Occipital lobe (tissue), 2 donors: ENCODE results near the gene GALNT10. TPM values are rescaled to one million over a fixed set of nuclear protein-coding genes. Genes with fewer than 3 reads are reported as not detected.

ENCODE experiments used
- DNase-seq: peaks from one replicate; lab custom pipeline; 2025; lab: John Stamatoyannopoulos, UW
- total RNA-seq: library from RNA; depleted of rRNA; stranded (reverse); fragments of >200 nt; gene quantifications from one replicate; pipeline ENCODE4 v1.2.3, GENCODE V29; 2014

The GALNT10 gene
- total RNA-seq, 1 donor from 2014 or later, result 10.1 TPM

DNA sequence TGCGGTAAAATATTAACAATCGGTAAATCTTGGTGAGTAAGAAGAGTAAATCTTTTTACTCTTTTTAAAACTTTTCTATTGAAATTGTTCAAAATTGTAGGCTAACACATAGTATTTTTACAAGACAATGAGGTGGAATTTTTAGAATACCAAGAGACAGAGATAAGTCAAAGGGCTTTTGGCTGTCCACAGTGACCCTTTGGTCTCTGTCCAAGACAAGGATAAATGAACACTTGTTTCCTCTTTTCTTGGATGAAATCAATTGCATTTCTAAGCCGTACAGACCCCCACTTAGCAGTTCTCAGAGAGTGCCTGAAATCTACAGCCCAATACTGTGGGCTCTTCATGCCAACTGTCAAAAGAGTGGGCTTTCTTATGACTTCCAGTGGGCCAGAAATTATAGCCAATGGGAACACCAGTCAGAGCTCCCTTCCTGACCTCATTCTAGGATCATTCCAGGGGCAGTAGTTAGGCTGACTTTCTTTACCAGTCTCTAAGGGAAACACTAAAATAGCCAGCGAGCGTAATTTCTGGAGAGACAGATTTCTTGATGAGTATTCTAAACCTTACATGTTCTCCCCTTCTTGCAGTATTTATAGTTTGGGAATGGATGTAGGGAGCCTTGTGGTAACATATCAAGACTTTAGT, 74.1 kb downstream of the GALNT10 start:
- DNase-seq, result no peak

- no peak for DNase-seq
These were observed 74.8 kb downstream of the GALNT10 start for GRCh38 chr5:154265197-154265773.

- DNase-seq, result no peak
These were observed 77.0 kb downstream of the GALNT10 start for GRCh38 chr5:154267516-154267915.

- DNase-seq, result no peak
These were observed 77.5 kb downstream of the GALNT10 start for GRCh38 chr5:154268073-154268472.

GRCh38 chr5:154269414-154269813, 78.9 kb downstream of the GALNT10 start:
- no peak for DNase-seq

DNA sequence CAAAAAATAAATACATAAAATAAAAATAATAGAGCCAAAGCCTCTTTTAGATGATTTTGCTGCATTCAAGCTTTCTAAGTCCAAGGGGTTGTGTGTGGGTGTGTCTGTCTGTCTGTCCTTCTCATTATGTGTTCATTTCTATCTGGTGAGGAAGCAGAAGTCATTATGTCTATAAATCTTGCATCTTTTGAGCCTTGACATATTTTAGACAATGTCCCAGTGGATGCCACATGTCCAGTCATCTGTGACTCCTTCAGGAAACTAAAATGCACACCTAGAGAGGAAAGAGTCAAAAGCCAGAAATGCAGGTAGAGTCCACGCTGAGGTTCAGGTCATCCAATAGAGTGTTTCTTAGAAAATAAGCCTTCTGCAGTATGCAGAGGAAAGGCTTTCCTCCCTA, 80.9 kb downstream of the GALNT10 start:
- no peak for DNase-seq

- DNase-seq, result no peak
These were observed 81.5 kb downstream of the GALNT10 start for GRCh38 chr5:154271936-154272514.

- no peak for DNase-seq
These were observed 82.6 kb downstream of the GALNT10 start for GRCh38 chr5:154273028-154273617.

DNA sequence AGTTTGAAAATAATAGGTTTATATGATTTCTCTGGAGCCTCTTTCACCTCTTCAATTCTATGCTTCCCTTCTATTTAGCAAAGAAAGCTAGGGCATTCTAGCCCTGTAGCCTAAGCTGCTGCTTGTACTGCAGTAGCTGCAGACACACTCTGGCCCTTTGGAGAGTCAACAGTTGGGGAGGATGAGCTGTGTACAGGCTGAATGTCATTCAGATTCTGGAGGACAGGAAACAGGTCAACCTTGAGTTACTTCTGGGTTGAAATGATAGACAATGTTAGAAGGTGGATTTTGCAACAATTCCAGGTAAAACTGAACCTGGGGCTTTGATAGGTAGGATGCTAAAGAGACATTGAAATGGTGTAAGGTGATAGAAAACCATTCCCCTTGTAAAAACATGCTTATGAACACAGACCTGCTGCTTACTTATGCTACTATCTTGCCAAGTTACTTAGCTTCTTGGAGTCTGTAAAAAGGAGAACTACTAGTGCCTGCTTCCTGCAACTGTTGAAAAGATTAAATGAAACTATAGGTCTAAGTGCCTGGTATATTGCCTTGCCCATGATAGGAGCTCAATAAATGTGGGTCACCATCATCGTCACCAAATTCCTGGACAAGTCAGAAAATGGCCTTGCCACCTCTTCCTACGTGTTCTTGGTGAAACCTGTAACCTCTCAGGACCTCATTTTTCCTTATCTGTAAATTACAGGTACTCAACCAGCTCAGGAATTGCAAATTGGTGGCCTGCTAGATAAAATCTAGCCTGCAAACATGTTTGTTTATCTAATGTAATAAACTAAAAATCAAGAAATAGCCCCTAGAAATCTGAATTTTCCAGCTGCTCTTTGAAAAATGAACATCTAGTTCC, 83.7 kb downstream of the GALNT10 start:
- DNase-seq, result no peak

DNA sequence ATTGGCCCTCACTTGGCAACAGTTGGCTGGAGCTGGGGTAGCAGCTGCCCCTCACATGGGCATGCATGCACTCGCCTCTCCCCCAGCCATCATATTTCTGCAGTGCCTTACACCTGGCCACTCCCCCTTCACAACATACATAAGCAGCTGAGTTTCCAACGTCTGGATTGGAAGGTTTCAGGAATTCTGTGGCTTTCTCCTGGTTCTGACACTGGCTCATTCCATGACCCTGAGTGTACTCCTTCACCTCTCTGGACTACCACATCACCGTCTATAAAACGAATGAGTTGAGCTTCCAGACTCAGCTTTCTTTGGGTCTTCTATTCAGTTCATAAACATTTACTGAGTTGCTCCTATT, 84.3 kb downstream of the GALNT10 start:
- no peak for DNase-seq

DNA sequence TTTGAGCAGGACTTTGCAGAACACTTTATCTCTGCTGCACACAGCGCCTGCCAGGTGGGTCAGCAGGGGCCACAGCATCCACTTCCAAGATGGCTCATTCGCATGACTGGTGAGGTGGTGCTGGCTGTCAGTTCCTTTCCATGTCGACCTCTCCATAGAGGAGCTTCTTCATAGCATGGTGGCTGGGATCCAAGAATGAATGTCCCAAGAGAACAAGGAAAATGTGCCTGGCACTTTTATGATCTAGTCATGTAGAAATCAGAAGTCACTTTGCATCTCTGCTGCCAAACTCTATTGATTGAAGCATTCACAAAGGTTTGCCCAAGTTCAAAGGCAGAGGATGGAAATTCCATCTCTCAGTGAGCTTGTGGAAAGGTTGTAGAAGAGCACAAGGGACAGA, 85.0 kb downstream of the GALNT10 start:
- DNase-seq, result no peak

DNA sequence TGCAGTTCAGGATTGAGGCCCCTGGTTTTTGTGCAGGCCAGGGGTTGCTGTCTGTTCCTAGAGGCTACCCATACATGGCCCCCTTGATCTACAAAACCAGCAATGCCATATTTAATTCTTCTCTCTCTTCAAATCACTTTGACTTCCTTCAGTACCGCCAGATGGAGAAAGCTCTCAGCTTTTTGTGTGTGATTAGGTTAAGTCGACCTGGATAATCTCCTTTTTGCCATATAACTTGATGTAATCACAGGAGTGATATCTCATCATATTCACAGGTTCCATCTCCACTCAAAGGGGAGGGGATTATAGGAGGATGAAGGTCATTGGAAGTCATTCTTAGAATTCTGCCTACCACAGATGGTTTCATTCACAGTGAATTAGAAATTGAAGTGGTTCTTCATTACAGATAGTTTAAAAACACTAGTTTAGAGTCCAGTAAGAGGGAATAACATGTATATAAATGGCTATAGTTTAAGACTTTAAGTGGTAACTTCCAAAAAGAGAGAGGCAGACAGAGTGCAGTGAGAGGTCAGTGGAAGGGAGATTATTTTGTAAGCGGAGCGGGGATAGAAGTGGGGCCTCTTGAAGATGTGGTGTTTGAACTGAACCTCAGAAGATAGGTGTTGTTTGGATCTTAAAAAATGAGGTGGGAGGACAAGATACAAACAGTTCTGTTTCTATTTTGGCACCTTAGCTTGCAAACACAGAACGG, 85.9 kb downstream of the GALNT10 start:
- no peak for DNase-seq

DNA sequence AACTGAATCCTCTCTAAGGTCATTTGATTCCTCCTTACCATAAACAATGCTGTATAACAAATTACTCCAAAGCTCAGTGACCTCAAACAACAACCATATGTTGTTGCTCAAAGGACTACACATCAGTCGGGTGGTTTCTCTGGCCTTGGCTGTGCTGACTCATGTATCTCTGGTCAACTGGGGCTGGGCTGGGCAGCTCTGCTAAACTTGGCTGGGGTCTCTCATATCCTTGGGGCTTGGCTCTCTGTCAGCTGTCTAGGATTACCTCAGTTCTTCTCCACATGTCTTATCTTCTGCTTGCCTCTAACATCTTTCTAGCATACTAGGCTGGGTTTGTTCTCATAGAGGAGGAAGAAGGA, 86.4 kb downstream of the GALNT10 start:
- no peak for DNase-seq

DNA sequence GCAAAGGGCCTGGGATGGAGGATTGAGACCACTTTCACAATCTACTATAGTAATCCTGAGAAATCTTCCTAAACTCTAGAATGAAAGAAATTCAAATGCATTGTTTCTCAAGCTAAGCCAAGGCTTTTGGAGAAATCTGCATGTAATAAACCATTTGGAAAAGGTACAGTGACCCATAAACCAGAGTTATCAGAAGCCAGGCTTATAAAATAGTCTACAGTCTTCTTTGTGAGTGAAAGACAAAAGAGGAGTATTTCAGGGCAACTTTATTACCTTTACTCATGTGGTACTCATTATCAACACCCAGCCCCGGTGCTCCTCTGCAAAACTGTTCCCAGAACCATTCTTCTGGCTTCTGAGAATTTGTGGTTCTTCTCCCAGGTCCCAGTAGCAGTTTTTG, 87.0 kb downstream of the GALNT10 start:
- no peak for DNase-seq

DNA sequence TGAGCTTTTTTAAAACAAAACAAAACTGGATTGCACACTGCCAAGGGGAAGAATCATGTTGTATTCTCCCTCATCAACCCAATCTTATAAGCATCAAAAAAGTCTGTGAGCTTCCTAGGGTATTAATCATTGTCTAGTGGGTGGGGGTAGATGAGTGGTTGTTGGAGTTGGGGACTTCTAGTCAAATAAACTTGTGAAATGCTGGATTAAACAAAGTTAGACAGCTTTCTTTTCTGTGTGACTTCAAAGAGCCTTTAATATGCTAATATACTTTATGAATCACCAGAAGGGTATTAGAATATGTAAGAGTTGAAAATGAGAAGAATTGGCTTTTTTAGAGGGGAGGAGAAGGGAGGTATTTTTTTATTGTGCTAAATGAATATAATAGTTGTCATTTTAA, 87.7 kb downstream of the GALNT10 start:
- no peak for DNase-seq

DNA sequence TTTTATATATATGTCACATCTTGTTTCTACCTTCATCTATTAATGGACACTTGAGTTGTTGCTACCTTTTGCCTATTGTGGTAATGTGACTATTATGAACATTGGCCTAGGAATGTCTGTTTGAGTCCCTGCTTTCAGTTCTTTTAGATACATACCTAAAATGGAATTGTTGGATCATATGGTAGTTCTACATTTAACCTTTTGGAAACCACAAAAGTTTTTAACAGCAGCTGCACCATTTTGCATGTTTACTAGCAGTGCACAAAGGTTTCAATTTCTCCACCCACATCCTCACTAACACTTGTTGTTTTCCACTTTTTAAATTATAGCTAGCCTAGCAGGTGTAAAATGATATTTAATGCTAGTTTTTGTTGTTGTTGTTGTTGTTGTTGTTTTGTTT, 88.4 kb downstream of the GALNT10 start:
- DNase-seq, result no peak

DNA sequence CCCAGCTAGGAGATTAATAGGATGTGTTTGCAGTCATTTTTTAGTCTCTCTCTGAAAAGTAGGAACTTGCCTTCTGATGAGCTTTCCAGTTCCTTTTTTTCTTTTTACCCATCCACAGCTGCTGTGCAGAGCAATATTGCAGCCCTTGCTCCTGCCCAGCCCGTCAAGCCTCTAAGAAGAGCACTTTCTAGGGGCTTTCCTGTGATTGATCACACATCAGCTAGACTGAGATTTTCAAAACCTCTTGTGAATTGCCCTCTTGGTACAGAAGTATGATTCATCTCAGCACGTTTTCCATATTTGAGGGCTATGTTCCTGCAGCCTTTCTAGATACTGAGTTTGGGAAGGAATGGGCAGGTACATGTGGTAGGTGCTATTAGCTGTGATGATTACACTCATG, 93.9 kb downstream of the GALNT10 start:
- DNase-seq, result no peak

GRCh38 chr5:154285661-154286408, 95.3 kb downstream of the GALNT10 start:
- no peak for DNase-seq

DNA sequence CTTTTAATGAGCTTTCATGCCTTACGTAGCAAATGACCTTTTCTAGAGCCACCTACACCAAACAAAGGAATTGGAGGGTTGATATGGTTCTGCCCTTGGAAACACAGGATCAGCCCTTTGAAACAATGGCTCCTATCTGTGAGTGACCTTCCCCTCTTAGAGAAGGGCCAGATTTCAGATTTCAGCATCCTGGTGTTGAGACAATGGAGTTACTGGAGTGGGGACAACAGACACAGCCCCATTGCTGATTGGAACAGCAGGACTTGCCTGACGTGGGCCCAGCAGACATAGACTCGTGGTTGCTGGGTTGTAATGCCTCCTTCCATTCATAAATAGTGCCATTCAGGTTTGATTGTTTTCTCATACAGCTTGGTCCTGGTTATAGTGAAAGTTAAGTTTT, 96.0 kb downstream of the GALNT10 start:
- no peak for DNase-seq

GRCh38 chr5:154287136-154287535, 96.6 kb downstream of the GALNT10 start:
- DNase-seq, result no peak

DNA sequence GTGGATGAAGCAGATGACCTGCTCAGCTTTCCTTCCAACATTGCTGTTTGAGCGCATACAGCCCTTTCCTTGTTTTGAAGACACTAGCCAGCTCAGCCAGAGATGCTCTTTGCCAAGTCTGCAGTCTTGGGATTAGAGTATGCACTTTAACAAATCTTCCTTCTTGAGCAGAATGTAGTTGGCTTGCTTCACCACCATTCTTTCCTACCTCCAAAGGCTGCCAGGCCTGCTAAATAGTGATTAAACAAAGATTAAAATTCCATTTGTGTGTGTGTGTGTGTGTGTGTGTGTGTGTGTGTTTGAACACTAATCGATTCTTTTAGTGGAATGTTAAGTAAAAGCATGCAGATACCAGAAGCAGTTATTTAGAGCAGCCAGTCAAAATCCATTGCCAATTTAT, 97.6 kb downstream of the GALNT10 start:
- DNase-seq, result no peak
